GM12872 (cell line): ENCODE data around the gene MED13L.

ENCODE experiments used
- TF ChIP-seq, protein P1 (sequence below): IDR thresholded peaks from 3 replicates; pipeline ENCODE4 v1.5.1; 2011; ENCODE audit warnings: low read depth, mild to moderate bottlenecking, low read length, moderate library complexity; ENCODE audit not compliant: insufficient read depth

MED13L gene

DNA sequence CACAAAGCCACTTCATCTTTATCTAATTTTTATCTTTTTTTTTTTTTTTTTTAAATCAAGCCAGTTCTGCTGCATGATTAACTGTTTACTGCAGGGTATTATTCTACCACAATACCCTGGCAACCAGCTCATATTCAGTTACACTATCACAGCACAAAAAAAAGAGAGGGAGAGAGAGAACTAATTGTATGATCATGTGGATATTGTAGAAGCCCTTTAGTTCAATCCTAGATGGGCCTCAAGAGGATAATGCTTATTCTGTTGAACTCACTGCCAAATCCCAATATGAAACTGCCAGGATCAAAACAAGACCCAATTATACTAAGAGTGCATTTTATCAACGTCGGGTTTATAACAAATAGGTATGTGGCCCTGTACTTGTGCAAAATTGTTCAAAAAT is 51.5 kb downstream of the MED13L start:
- TF ChIP-seq, protein P1, sequence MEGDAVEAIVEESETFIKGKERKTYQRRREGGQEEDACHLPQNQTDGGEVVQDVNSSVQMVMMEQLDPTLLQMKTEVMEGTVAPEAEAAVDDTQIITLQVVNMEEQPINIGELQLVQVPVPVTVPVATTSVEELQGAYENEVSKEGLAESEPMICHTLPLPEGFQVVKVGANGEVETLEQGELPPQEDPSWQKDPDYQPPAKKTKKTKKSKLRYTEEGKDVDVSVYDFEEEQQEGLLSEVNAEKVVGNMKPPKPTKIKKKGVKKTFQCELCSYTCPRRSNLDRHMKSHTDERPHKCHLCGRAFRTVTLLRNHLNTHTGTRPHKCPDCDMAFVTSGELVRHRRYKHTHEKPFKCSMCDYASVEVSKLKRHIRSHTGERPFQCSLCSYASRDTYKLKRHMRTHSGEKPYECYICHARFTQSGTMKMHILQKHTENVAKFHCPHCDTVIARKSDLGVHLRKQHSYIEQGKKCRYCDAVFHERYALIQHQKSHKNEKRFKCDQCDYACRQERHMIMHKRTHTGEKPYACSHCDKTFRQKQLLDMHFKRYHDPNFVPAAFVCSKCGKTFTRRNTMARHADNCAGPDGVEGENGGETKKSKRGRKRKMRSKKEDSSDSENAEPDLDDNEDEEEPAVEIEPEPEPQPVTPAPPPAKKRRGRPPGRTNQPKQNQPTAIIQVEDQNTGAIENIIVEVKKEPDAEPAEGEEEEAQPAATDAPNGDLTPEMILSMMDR = no peak

DNA sequence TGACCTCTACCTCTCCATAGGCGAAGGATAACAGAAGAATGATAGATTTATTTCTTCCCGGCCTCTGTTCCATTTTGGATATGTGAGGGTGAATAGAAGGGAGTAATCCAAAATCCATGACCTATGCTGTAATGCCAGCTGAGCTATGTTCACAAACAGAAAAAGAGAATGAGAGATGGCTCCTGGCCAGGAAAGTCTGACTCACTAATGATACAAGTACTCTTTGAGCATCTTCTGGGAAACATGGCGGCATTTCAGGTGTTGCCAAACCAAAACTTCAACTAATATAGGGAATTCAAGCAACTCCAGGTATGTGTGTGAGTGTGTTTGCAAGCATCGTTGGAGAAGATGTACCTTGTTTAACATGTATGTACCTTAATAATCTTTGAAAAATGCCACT is 55.1 kb downstream of the MED13L start:
- TF ChIP-seq, protein P1 = no peak

GRCh38 chr12:116220756-116221155 is 56.7 kb downstream of the MED13L start:
- TF ChIP-seq, protein P1 = no peak

DNA sequence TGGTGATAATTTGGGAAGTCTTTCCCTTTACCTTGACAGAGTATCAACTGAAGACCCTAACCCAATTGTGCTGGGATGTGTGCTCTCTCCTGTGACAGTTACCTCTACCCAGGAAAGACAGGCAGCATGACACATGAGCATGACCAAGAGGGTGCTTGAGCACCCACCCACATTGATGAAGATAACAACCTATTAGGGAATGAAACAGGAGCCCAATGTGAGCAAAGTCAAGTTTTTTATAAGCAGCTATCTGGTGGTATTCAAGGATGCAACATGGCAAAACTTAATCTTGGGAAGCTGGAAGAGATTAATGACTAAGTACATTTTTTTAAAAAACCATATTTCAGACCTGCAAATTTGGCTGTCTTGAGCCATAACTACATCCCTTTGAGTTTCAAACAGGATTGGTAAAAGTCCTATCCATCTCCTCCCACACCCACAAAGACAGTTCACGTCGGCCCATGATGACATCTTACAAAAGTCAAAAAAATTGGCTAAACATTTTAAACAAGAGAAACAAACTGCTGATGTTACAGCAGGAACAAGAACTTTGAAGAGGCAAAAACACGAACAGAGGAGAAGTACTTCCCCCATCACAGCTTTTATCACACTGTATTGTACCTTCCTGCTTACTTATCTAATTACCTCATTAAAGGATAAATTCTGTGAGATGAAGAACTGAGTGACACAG is 60.3 kb downstream of the MED13L start:
- TF ChIP-seq, protein P1 = no peak

DNA sequence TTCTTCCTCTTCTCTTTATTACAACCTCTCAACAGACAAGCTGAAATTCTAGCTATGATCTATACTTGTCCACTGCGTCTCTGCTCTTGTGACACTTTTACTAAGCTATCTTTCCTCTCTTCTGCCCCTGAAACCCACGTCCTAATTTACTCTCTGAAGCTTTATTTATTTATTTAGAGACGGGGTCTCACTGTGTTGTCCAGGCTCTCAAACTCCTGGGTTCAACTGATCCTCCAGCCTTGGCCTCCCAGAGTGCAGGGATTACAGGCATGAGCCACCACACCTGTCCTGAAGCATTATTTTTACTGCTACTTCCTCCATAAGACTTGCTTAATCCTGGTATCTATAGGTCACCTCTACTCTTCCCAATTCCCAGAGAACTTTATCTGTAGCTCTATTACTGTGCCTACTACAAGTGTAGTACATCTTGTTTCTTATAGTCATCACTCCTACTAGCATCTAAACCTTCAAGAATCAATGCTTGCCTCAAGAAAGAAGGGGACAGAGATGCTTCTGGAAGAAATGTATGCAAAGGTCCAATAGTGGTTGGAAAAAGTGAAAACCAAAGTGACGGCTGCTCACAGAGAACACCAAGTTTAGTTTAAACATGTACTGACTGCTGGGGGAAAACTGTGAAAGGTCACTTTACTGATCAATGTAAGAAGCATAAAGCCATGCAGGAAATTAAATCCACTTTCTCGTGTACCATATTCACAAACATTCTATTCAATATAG is 61.3 kb downstream of the MED13L start:
- TF ChIP-seq, protein P1 = no peak

- TF ChIP-seq, protein P1 = no peak
Measured at GRCh38 chr12:116215023-116215422, 62.5 kb downstream of the MED13L start.

GRCh38 chr12:116213885-116214527 is 63.5 kb downstream of the MED13L start:
- TF ChIP-seq, protein P1 = no peak
